HS-5 (cell line): ENCODE data around the gene RELB.

ENCODE experiments used
- DNase-seq: peaks from one replicate; pipeline ENCODE4 v3.0.0-alpha.2; 2012; ENCODE audit warnings: low read depth

Gene RELB

GRCh38 chr19:45023048-45023447 is 21.8 kb downstream of the RELB start:
- DNase-seq: no peak

DNA sequence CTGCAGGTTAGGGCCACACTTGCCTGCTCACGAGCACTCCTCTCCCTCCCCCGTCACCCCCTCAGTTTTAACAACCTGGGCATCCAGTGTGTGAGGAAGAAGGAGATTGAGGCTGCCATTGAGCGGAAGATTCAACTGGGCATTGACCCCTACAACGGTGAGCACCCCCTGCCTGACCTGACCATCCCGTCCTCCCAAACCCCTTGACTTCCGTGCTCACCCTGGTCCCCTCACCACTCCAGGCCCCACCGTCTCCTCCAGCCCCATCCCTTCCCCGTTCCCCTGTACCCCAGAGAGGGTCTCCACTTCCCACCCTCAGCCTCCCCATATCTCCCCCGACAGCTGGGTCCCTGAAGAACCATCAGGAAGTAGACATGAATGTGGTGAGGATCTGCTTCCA is 24.0 kb downstream of the RELB start:
- DNase-seq: no peak

- DNase-seq: no peak
Measured at GRCh38 chr19:45027371-45027770, 26.1 kb downstream of the RELB start.

DNA sequence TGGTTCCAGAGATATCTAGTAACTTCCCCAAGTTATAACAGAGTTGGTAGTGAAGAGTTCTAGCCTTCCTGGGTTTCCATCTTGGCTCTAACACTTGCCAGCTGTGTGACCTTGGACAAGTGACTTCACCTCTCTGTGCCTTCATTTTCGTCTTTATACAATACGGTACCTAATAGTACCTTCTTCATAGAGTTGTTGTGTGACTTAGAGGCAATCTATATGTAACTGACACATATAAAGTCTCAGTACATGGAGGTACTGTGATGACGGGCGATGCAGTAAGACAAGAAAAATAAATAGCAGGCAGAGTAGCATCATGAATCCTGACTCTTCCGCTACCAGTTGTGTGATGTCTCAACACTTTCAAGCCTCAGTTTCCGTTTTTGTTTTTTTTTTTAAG is 29.6 kb downstream of the RELB start:
- no peak for DNase-seq

- no peak for DNase-seq
Measured at GRCh38 chr19:45032421-45032820, 31.2 kb downstream of the RELB start.

DNA sequence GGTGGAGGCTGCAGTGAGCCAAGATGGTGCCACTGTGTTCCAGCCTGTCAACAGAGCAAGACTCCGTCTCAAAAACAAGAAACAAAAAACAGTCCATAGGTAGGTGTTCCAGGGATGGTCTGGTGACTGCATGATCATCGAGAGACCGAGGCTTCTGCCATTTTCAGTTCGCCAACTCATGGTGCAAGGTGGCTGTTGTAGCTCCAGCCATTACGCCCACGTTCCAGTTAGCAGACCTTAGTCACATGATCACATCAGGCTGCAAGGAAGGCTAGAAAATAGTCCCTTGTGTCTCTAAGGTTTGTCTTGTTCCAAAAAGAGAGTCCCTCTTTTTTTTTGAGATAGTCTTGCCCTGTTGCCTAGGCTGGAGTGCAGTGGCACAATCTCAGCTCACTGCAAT is 34.5 kb downstream of the RELB start:
- DNase-seq: no peak

GRCh38 chr19:45037393-45038169 is 36.3 kb downstream of the RELB start:
- DNase-seq: no peak

- DNase-seq: peak; percentile 54
Measured at GRCh38 chr19:45038931-45039893, 37.9 kb downstream of the RELB start, which contains the start of gene CLASRP. CLASRP (plus strand) TSS chr19:45039045; CDS start chr19:45040213, 1,168 bp downstream.

- DNase-seq: no peak
Measured at GRCh38 chr19:45040059-45040771, 39.0 kb downstream of the RELB start.

- DNase-seq: no peak
Measured at GRCh38 chr19:45041125-45041524, 39.9 kb downstream of the RELB start.

- no peak for DNase-seq
Measured at GRCh38 chr19:45045671-45046353, 44.5 kb downstream of the RELB start.

- no peak for DNase-seq
Measured at GRCh38 chr19:45046355-45046754, 45.1 kb downstream of the RELB start.

- DNase-seq: no peak
Measured at GRCh38 chr19:45047188-45047797, 46.0 kb downstream of the RELB start.

- no peak for DNase-seq
Measured at GRCh38 chr19:45049073-45049736, 47.9 kb downstream of the RELB start.

DNA sequence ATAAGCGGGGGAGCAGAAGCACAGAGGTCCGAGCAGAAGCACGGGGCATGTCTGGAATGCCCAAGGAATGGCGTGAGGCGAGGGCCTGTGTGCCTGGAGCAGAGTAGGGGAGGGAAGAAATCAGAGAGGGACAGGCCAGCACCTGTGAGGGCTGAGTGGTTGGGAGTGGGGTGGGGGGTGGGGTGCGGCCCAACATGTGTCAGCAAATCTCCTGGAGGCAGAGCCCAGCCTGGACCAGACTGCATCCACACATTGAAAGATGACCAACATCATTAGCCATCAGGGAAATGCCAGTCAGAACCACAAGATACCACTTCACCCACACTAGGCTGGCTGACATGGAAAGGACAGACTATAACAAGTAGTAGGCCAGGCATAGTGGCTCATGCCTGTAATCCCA is 48.8 kb downstream of the RELB start:
- DNase-seq: no peak

DNA sequence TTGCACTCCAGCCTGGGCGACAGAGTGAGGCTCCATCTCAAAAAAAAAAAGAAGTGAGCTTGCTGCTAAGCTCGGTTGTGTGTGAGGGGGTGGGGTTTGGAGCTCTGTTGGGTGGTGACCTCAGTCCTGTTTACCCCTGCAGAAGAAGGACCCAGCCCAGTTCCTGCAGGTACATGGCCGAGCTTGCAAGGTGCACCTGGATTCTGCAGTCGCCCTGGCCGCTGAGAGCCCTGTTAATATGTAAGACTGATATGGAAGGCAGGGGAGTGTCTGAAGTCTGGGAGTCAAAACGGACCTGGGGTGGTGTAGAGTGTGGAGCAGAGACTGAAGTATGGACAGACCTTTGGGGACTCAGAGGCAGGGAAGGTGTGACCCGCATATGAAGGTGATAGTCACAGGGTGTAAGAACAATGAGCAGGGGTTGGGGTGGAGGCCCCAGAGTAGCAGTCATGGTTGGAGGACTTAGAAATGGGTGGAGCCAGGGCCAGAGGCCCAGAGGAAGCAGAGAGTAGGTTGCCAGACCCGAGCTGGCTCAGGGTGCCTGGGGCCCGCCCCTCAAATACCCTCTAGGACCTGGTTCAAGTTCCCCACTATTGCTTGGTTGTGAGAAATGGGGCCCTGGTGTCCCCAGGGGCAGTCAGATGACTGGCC is 50.8 kb downstream of the RELB start:
- no peak for DNase-seq

GRCh38 chr19:45056831-45057230 is 55.6 kb downstream of the RELB start:
- DNase-seq: no peak

- no peak for DNase-seq
Measured at GRCh38 chr19:45057444-45057843, 56.2 kb downstream of the RELB start.

- DNase-seq: no peak
Measured at GRCh38 chr19:45058622-45059159, 57.4 kb downstream of the RELB start.
